DND-41 (cell line): ENCODE data around the gene CSNK2A1.

Source experiments
- CTCF ChIP-seq: IDR thresholded peaks from 2 replicates; pipeline ENCODE4 v1.5.1; 2012; ENCODE audit warnings: borderline replicate concordance, low read length, moderate library complexity, mild to moderate bottlenecking; ENCODE audit not compliant: poor library complexity, severe bottlenecking; ENCODE audit errors: extremely low read depth
- EZH2 ChIP-seq: IDR thresholded peaks from 3 replicates; pipeline ENCODE4 v1.6.1; 2012; ENCODE audit warnings: borderline replicate concordance, low read depth, mild to moderate bottlenecking, moderate library complexity, low read length, inconsistent platforms; ENCODE audit not compliant: severe bottlenecking

DNA sequence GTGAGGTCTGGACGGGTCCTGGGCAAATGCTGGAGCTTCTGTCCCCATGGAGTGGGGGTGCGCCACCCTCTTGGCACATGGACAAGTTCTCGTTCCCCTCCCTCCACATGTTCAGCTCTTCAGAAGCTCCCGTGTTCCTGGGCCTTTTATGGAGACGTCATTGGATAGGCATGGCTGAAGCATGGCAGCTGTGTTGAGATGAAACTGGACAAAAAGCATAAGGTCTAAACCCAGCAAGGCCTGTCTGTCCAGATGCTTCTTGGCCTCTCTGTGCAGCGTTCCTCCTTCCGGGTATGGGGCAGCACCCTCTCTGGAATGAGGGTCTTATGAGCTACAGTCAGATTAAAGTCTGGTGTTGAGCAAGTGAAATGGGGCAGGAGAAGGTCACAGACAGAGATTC is 108.0 kb downstream of the CSNK2A1 start:
- TF ChIP-seq CTCF (no peak), EZH2 (no peak)
